Measurements from ENCODE around the gene EZH1. TPM values are rescaled to one million over a fixed set of nuclear protein-coding genes. Genes with fewer than 3 reads are reported as not detected.

Gene EZH1
- total RNA-seq, 1 donor from 2014 or later = 58.4 TPM

DNA sequence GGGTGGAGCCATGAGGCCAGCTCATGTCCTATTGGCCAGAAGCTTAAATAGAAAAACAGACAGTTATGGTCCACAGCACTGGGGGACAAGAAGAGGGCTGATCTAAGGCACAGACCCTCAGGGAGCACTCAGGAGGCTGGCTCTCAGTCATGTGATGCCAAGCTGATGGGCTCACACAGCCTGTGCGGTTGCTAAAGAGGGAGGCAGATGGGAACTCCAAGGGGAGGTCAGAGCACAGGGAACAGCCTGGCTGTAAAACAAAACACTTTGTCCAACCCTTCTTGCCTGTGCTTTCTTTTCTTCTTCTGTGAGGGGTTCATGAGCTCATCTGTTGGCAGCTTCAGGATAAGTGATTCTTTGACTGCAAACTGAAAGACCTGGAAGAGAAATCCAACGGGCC is 35.3 kb downstream of the EZH1 start:
- Histone ChIP-seq H3K4me1 (no peaks in the 10 kb centered on the region), H3K9me3 (no peaks in the 10 kb centered on the region), H3K36me3 (peaks cover 100% of the 10 kb centered on the region), H3K27ac (no peak overlapping the region), H3K4me3 (no peak overlapping the region), H3K27me3 (no peaks in the 10 kb centered on the region)
- intact Hi-C loops (cut with DNase I) = no loop called here
- DNase-seq = no peak
- TF ChIP-seq CTCF (IDR thresholded peaks at IDR 0.05) = no peak
- no peak for ATAC-seq

DNA sequence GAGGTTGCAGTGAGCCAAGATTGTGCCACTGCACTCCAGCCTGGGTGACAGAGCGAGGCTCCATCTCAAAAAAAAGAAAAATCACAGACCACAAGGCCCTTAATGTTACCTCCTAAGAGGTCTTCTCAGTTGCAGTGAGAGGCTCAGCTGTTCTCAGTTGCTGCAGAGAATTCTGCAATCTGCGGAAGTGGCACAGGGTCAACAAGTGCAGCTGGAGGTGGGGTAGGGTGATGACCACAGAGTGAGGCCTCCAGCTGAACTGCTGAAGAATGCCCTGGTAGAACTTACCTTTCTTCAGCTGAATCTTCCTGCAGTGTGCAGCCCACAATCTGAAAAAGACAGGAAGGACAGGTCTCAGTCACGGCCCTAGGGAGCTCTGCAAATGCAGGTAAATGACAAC is 36.3 kb downstream of the EZH1 start:
- no peaks in the 10 kb centered on the region for H3K4me1 ChIP-seq
- peaks cover 100% of the 10 kb centered on the region for H3K36me3 ChIP-seq
- no peak overlapping the region for H3K4me3 ChIP-seq
- ATAC-seq (no peak), DNase-seq (no peak)
- no peak for TF ChIP-seq CTCF (IDR thresholded peaks at IDR 0.05)
- intact Hi-C loops (cut with DNase I) = no loop called here
- no peaks in the 10 kb centered on the region for H3K27me3 ChIP-seq
- H3K9me3 ChIP-seq = no peaks in the 10 kb centered on the region
- H3K27ac ChIP-seq = no peak overlapping the region

DNA sequence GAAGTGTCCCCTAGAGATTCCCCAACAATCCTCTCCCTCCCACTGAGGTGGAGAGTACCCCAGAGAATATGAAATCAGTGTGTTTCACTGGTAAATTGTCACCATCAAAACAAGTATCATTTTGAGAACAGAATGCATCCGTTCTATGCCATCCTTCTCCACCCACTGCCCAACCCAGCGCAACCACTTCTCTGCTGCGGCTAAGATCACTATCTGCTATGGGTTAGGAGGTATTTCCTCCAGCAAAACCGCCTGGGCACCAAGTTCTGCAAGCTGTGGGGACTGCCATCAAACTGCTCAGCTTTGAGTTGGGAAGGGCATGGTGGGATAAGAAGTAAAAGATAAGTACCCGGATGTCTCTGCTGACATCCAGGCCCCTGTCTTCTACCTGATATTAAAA is 38.1 kb downstream of the EZH1 start:
- no peak for DNase-seq
- Histone ChIP-seq H3K27me3 (no peaks in the 10 kb centered on the region), H3K9me3 (no peaks in the 10 kb centered on the region), H3K4me1 (no peaks in the 10 kb centered on the region), H3K36me3 (peaks cover 100% of the 10 kb centered on the region), H3K4me3 (no peak overlapping the region), H3K27ac (no peak overlapping the region)
- no peak for ATAC-seq
- intact Hi-C loops (cut with DNase I) = no loop called here
- no peak for TF ChIP-seq CTCF (IDR thresholded peaks at IDR 0.05)

DNA sequence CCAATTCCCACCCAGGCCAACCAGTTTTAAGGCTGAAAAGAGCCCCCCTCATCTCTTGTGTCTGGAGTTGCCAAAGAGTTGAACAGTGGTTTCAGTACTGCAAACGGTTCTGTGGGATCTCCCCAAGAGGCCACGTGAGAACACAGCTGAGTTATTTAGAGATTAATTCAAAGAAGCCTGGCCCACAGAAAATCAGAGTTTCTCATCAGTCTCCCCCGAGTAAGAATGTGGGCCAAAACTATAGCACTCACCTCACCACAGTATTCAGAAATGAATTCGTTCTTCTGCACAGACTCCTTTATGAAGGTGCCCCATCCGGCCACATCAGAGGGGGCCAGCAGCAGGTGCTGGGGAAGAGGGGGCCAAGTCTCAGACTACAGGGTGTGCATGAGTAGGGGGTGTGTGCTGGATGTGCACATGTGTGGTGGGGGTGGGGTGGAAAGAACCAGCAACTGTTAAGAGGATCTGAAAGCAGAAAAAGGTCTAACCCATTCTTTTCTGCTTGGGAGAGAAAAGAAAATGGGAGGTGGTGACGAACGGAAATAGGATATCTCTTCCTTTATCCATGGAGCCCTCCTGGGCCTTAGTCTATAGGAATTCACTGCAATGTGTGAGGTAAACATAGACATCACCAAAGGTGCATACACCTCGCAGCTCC is 39.9 kb downstream of the EZH1 start:
- Histone ChIP-seq H3K4me1 (no peaks in the 10 kb centered on the region), H3K4me3 (no peak overlapping the region), H3K27ac (no peak overlapping the region), H3K9me3 (no peaks in the 10 kb centered on the region), H3K36me3 (peaks cover 98% of the 10 kb centered on the region), H3K27me3 (no peaks in the 10 kb centered on the region)
- no peak for TF ChIP-seq CTCF (IDR thresholded peaks at IDR 0.05)
- intact Hi-C loops (cut with DNase I) = no loop called here
- no peak for DNase-seq
- ATAC-seq = no peak

- Histone ChIP-seq H3K4me1 (no peaks in the 10 kb centered on the region), H3K27ac (no peak overlapping the region), H3K36me3 (peaks cover 97% of the 10 kb centered on the region), H3K4me3 (no peak overlapping the region), H3K9me3 (no peaks in the 10 kb centered on the region), H3K27me3 (no peaks in the 10 kb centered on the region)
- intact Hi-C loops (cut with DNase I) = no loop called here
- ATAC-seq (no peak), DNase-seq (peak; percentile 12)
- TF ChIP-seq CTCF (IDR thresholded peaks at IDR 0.05) = no peak
Measured at GRCh38 chr17:42704490-42704836, 40.4 kb downstream of the EZH1 start.

- intact Hi-C loops (cut with DNase I) = no loop called here
Measured at GRCh38 chr17:42702446-42702845, 42.4 kb downstream of the EZH1 start.

More at GRCh38 chr17:42702446-42702845, 42.4 kb downstream of the EZH1 start:
- ATAC-seq (no peak), DNase-seq (peak; percentile 32)
- Histone ChIP-seq H3K4me3 (no peak overlapping the region), H3K27ac (no peak overlapping the region), H3K36me3 (peaks cover 89% of the 10 kb centered on the region), H3K27me3 (no peaks in the 10 kb centered on the region), H3K4me1 (no peaks in the 10 kb centered on the region), H3K9me3 (no peaks in the 10 kb centered on the region)
- TF ChIP-seq CTCF (IDR thresholded peaks at IDR 0.05) = no peak

Measured in upper lobe of right lung (tissue), 1 donor.